MM.1S (cell line): Measurements from ENCODE around the gene PAQR9.

Experiments
- DNase-seq: peaks from one replicate; pipeline ENCODE4 v3.0.0-alpha.2; 2015
- H2AFZ ChIP-seq: fragments of 300-600 bp; sonication (generic); 2 replicates; pipeline ENCODE4 v1.6.0; 2016; ENCODE audit warnings: antibody characterized with exemption, low read length
- H3F3A ChIP-seq: fragments of 300-600 bp; sonication (generic); 2 replicates; pipeline ENCODE4 v1.6.1; 2016; ENCODE audit warnings: mild to moderate bottlenecking, antibody characterized with exemption, low read length, moderate library complexity, mixed read lengths; ENCODE audit not compliant: insufficient read depth
- H3K27ac ChIP-seq: fragments of 300-600 bp; sonication (generic); 2 replicates; pipeline ENCODE4 v1.5.1; 2016; ENCODE audit warnings: mild to moderate bottlenecking, low read length
- H3K27me3 ChIP-seq: fragments of 300-600 bp; sonication (generic); replicated peaks from 2 replicates; pipeline ENCODE4 v1.6.0; 2016; ENCODE audit warnings: low read length; ENCODE audit not compliant: insufficient read depth
- H3K36me3 ChIP-seq: fragments of 300-600 bp; sonication (generic); replicated peaks from 2 replicates; pipeline ENCODE4 v1.6.1; 2016; ENCODE audit warnings: mild to moderate bottlenecking, low read length, mixed read lengths; ENCODE audit not compliant: insufficient read depth
- H3K4me1 ChIP-seq: fragments of 300-600 bp; sonication (generic); 2 replicates; pipeline ENCODE4 v1.6.1; 2016; ENCODE audit warnings: low read length, mixed read lengths
- H3K4me2 ChIP-seq: fragments of 300-600 bp; sonication (generic); 2 replicates; pipeline ENCODE4 v1.6.0; 2016; ENCODE audit warnings: low read depth, low read length
- H3K4me3 ChIP-seq: fragments of 300-600 bp; sonication (generic); 2 replicates; pipeline ENCODE4 v1.5.1; 2016; ENCODE audit warnings: low read length, mixed read lengths
- H3K79me2 ChIP-seq: fragments of 300-600 bp; sonication (generic); 2 replicates; pipeline ENCODE4 v1.6.1; 2016; ENCODE audit warnings: mixed run types, low read length, mixed read lengths
- H3K9ac ChIP-seq: fragments of 300-600 bp; sonication (generic); 2 replicates; pipeline ENCODE4 v1.6.1; 2016; ENCODE audit warnings: low read length, mixed read lengths
- H3K9me2 ChIP-seq: fragments of 300-600 bp; sonication (generic); replicated peaks from 2 replicates; pipeline ENCODE4 v1.6.1; 2016; ENCODE audit warnings: mild to moderate bottlenecking, low read length, mixed read lengths; ENCODE audit not compliant: insufficient read depth
- H3K9me3 ChIP-seq: fragments of 300-600 bp; sonication (generic); replicated peaks from 2 replicates; pipeline ENCODE4 v1.6.1; 2016; ENCODE audit warnings: mild to moderate bottlenecking, low read length, mixed read lengths; ENCODE audit not compliant: insufficient read depth
- H4K20me1 ChIP-seq: fragments of 300-600 bp; sonication (generic); 2 replicates; pipeline ENCODE4 v1.6.1; 2016; ENCODE audit warnings: mild to moderate bottlenecking, low read length, moderate library complexity, mixed read lengths; ENCODE audit not compliant: insufficient read depth
- CTCF ChIP-seq: fragments of 300-600 bp; sonication (generic); IDR thresholded peaks from 2 replicates; pipeline ENCODE4 v1.5.1; 2016; ENCODE audit warnings: antibody characterized with exemption, low read length, mixed read lengths
- EZH2 ChIP-seq: fragments of 300-600 bp; sonication (generic); optimal IDR thresholded peaks from 2 replicates; pipeline ENCODE3; 2017; ENCODE audit warnings: low read depth, mild to moderate bottlenecking, antibody characterized with exemption, low read length, mixed read lengths
- EZH2phosphoT487 ChIP-seq: fragments of 300-600 bp; sonication (generic); IDR thresholded peaks from 2 replicates; pipeline ENCODE4 v1.6.1; 2018; ENCODE audit warnings: antibody characterized with exemption, low read length

The PAQR9 gene

GRCh38 chr3:142972092-142972753 lies 8.7 kb upstream of the PAQR9 start:
- Histone ChIP-seq H3F3A (no peaks in the 10 kb centered on the region), H3K36me3 (no peaks in the 10 kb centered on the region), H3K4me2 (no peak overlapping the region), H3K27ac (no peak overlapping the region), H3K9me3 (no peaks in the 10 kb centered on the region), H3K27me3 (no peaks in the 10 kb centered on the region), H3K4me1 (no peaks in the 10 kb centered on the region), H2AFZ (no peak overlapping the region), H3K79me2 (no peaks in the 10 kb centered on the region), H3K9ac (no peak overlapping the region), H3K4me3 (no peak overlapping the region), H4K20me1 (no peaks in the 10 kb centered on the region), H3K9me2 (no peaks in the 10 kb centered on the region)
- no peak for DNase-seq
- TF ChIP-seq CTCF (no peak), EZH2phosphoT487 (no peak), EZH2 (no peak)

DNA sequence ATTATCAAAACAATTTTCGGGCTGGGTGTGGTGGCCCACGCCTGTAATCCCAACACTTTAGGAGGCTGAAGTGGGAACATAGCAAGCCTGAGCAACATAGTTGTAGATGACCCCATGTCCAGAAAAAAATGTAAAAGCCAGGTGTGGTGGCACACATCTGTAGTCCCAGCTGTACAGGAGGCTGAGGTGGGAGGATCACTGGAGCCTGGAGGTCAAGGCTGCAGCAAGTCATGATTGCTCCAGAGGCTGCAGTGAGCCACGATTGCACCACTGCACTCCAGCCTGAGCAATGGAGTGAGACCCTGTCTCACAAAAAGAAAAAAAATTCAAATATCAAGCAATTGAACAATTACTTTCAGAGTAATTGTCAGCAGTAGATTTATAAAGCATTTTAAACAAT lies 8.0 kb upstream of the PAQR9 start:
- Histone ChIP-seq H3K27ac (no peak overlapping the region), H3K79me2 (no peaks in the 10 kb centered on the region), H3K27me3 (no peaks in the 10 kb centered on the region), H3F3A (no peaks in the 10 kb centered on the region), H3K4me2 (no peak overlapping the region), H3K4me1 (no peaks in the 10 kb centered on the region), H4K20me1 (no peaks in the 10 kb centered on the region), H2AFZ (no peak overlapping the region), H3K36me3 (no peaks in the 10 kb centered on the region), H3K9me3 (no peaks in the 10 kb centered on the region), H3K4me3 (no peak overlapping the region), H3K9me2 (no peaks in the 10 kb centered on the region), H3K9ac (no peak overlapping the region)
- no peak for DNase-seq
- TF ChIP-seq EZH2 (no peak), EZH2phosphoT487 (no peak), CTCF (no peak)

GRCh38 chr3:142968319-142969025 lies 5.0 kb upstream of the PAQR9 start:
- H4K20me1 ChIP-seq = no peaks in the 10 kb centered on the region
- no peaks in the 10 kb centered on the region for H3K79me2 ChIP-seq
- no peaks in the 10 kb centered on the region for H3F3A ChIP-seq
- H3K9ac ChIP-seq = no peak overlapping the region
- H3K36me3 ChIP-seq = no peaks in the 10 kb centered on the region
- H3K4me2 ChIP-seq = no peak overlapping the region
- H3K4me1 ChIP-seq = no peaks in the 10 kb centered on the region
- DNase-seq = no peak
- H3K9me2 ChIP-seq = no peaks in the 10 kb centered on the region
- H2AFZ ChIP-seq = no peak overlapping the region
- H3K4me3 ChIP-seq = no peak overlapping the region
- no peak for TF ChIP-seq EZH2
- TF ChIP-seq EZH2phosphoT487 = no peak
- TF ChIP-seq CTCF = no peak
- H3K9me3 ChIP-seq = no peaks in the 10 kb centered on the region
- H3K27ac ChIP-seq = no peak overlapping the region
- 0 out of 2 replicates have a peak, but pooled peaks cover 3% of the 10 kb centered on the region for H3K27me3 ChIP-seq
